HG02884 (cell line): ENCODE data around the gene SMNDC1.

Experiments used
- ATAC-seq: cut with Tn5 transposase; IDR thresholded peaks from one replicate; pipeline ENCODE4 v1.9.1; 2021; ENCODE audit warnings: mild to moderate bottlenecking, moderate library complexity; ENCODE audit not compliant: unreplicated experiment

SMNDC1 gene

GRCh38 chr10:110327262-110327914 is 22.7 kb upstream of the SMNDC1 start:
- no peak for ATAC-seq

- ATAC-seq, result no peak
Measured at GRCh38 chr10:110326351-110327032, 21.8 kb upstream of the SMNDC1 start.

GRCh38 chr10:110324805-110325280 is 20.1 kb upstream of the SMNDC1 start:
- peak; percentile 55 for ATAC-seq

- peak; percentile 55 for ATAC-seq
Measured at GRCh38 chr10:110324201-110324804, 19.6 kb upstream of the SMNDC1 start.

GRCh38 chr10:110323503-110323902 is 18.8 kb upstream of the SMNDC1 start:
- ATAC-seq, result no peak

GRCh38 chr10:110321869-110322620 is 17.3 kb upstream of the SMNDC1 start:
- no peak for ATAC-seq

- no peak for ATAC-seq
Measured at GRCh38 chr10:110317866-110318850, 13.4 kb upstream of the SMNDC1 start.

- ATAC-seq, result no peak
Measured at GRCh38 chr10:110313674-110314073, 9.0 kb upstream of the SMNDC1 start.

GRCh38 chr10:110312206-110312605 is 7.5 kb upstream of the SMNDC1 start:
- ATAC-seq, result no peak

GRCh38 chr10:110311357-110311949 is 6.7 kb upstream of the SMNDC1 start:
- peak; percentile 68 for ATAC-seq

GRCh38 chr10:110310741-110311140 is 6.0 kb upstream of the SMNDC1 start:
- ATAC-seq, result no peak

GRCh38 chr10:110307805-110308204 is 3.1 kb upstream of the SMNDC1 start:
- no peak for ATAC-seq

- ATAC-seq, result no peak
Measured at GRCh38 chr10:110306452-110306768, 1.7 kb upstream of the SMNDC1 start.

- ATAC-seq, result no peak
Measured at GRCh38 chr10:110305767-110306451, 1.2 kb upstream of the SMNDC1 start.

GRCh38 chr10:110304394-110304779 is 333 bp downstream of the SMNDC1 start:
- ATAC-seq, result peak; percentile 34

- no peak for ATAC-seq
Measured at GRCh38 chr10:110303681-110304080, 1.0 kb downstream of the SMNDC1 start.

- ATAC-seq, result no peak
Measured at GRCh38 chr10:110300486-110300986, 4.2 kb downstream of the SMNDC1 start.

- no peak for ATAC-seq
Measured at GRCh38 chr10:110296966-110297365, 7.8 kb downstream of the SMNDC1 start.

GRCh38 chr10:110286841-110287240 is 17.9 kb downstream of the SMNDC1 start:
- no peak for ATAC-seq
